Activated naive CD8-positive, alpha-beta T cell (primary cell): Measurements from ENCODE around the gene TP53AIP1.

Experiments used
- H3K27ac Mint-ChIP-seq: one replicate; pipeline ENCODE4 v1.8.0; 2021; ENCODE audit warnings: mixed read lengths
- H3K27me3 Mint-ChIP-seq: one replicate; pipeline ENCODE4 v1.8.0; 2021; ENCODE audit warnings: mixed read lengths
- H3K36me3 Mint-ChIP-seq: one replicate; pipeline ENCODE4 v1.8.0; 2021; ENCODE audit warnings: mixed read lengths
- H3K4me1 Mint-ChIP-seq: one replicate; pipeline ENCODE4 v1.8.0; 2021; ENCODE audit warnings: low read depth, mixed read lengths
- H3K4me3 Mint-ChIP-seq: one replicate; pipeline ENCODE4 v1.8.0; 2021; ENCODE audit warnings: mild to moderate bottlenecking, mixed read lengths
- H3K9me3 Mint-ChIP-seq: one replicate; pipeline ENCODE4 v1.8.0; 2021; ENCODE audit warnings: low read depth, mixed read lengths

TP53AIP1 gene

DNA sequence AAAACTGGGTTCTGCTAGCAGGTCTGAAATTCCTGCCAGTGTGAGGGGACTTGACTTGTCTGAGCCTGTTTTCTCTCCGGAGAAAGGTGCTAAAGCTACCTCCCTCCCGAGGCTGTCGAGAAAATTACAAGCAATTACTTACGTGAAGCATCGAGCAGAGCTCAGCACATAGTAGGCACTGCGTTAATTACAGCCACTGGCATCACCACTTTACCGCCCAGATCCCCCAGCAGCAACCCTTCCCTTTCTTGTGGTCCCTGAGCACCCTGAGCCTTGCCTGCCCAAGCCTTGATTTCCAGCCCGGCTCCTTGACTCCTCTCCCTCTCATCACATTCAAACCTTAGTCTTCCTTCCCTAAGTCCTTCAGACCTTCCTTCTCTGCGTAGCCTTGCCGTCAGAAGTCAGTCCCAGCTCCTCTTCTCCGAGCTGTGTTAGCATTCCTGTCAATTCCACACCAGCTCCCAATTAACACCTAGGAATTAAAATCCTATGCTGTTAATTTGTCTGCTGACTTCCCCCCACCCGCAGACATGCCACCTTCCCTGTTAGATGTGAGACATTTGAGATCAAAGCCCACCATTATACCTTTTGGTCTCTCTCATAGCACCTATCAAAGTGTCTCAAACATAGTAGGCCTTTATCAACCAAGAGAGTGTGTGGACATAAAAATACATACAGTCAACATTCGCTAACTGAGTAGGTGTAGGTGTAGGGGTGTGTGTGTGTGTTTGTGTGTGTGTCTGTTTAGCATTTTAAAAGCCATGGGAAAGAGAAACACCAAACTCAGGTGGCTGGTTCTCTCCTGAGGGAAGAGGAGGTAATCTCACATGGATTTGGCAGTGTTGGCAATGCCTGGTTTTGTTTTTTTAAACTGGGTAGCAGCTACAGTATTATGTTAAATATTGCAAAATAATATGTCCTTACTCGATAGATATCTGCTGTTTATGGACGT is 54.4 kb downstream of the TP53AIP1 start:
- H3K27me3 Mint-ChIP-seq = peaks cover 43% of the 10 kb centered on the region
- H3K4me3 Mint-ChIP-seq = no peak overlapping the region
- H3K9me3 Mint-ChIP-seq = no peaks in the 10 kb centered on the region
- H3K4me1 Mint-ChIP-seq = peaks cover 10% of the 10 kb centered on the region
- no peak overlapping the region for H3K27ac Mint-ChIP-seq
- H3K36me3 Mint-ChIP-seq = no peaks in the 10 kb centered on the region

DNA sequence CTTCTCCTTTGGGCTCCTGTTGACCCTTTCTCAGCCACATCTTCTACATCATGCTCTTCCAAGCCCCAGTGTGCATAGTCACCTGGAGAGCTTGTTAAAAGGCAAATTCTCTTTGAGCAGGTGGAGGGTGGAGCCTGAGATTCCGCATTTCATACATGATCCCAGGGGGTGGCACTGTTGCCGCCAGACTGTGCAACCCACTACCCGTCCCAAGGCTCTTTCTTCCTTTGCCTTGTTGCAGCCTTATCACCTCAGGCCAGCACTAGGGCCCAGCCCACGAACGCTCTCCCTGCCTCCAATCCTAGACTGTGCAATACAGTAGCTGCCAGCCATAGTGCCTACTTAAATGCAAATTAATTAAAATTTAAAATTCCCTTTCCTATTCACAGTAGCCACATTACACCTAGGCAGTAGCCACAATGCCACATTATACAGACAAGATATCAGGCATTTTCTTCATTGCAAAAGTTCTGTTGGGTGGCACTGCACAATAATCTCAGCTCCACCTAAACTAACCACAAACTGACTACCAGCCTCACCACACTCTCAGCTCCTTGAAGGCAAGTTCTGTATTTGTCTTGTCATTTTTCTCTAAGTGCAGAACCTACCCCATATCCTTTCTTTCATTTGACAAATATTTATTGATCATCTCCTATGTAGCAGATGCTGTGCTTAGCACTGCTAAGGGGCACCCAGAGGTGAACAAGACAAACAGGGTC is 56.1 kb downstream of the TP53AIP1 start:
- H3K27me3 Mint-ChIP-seq = peaks cover 43% of the 10 kb centered on the region
- H3K4me1 Mint-ChIP-seq = peaks cover 4% of the 10 kb centered on the region
- no peak overlapping the region for H3K27ac Mint-ChIP-seq
- H3K4me3 Mint-ChIP-seq = no peak overlapping the region
- no peaks in the 10 kb centered on the region for H3K36me3 Mint-ChIP-seq
- no peaks in the 10 kb centered on the region for H3K9me3 Mint-ChIP-seq
